SU-DHL-6 (cell line): ENCODE results near the gene HIPK2.
"Not testable (repeated sequence)": the region's sequence is repeated elsewhere in the genome, so short reads cannot be mapped to it uniquely, and the experiment has no call there.

ENCODE experiments used
- EZH2phosphoT487 ChIP-seq: fragments of 200-600 bp; sonication (generic), shearing (Covaris generic); conservative IDR thresholded peaks from 2 replicates; pipeline ENCODE4 v1.6.1; 2018; ENCODE audit warnings: mild to moderate bottlenecking, antibody characterized with exemption, low read length, moderate library complexity, mixed read lengths
- TF ChIP-seq, protein P1 (sequence below): fragments of 200-600 bp; sonication (generic); IDR thresholded peaks from one replicate; pipeline ENCODE4 v1.5.1; 2017; ENCODE audit warnings: antibody characterized with exemption, mild to moderate bottlenecking, low read length, moderate library complexity; ENCODE audit not compliant: insufficient read depth, poor library complexity, severe bottlenecking

GRCh38 chr7:139553991-139554700, 223.7 kb downstream of the HIPK2 start:
- TF ChIP-seq, protein P1, sequence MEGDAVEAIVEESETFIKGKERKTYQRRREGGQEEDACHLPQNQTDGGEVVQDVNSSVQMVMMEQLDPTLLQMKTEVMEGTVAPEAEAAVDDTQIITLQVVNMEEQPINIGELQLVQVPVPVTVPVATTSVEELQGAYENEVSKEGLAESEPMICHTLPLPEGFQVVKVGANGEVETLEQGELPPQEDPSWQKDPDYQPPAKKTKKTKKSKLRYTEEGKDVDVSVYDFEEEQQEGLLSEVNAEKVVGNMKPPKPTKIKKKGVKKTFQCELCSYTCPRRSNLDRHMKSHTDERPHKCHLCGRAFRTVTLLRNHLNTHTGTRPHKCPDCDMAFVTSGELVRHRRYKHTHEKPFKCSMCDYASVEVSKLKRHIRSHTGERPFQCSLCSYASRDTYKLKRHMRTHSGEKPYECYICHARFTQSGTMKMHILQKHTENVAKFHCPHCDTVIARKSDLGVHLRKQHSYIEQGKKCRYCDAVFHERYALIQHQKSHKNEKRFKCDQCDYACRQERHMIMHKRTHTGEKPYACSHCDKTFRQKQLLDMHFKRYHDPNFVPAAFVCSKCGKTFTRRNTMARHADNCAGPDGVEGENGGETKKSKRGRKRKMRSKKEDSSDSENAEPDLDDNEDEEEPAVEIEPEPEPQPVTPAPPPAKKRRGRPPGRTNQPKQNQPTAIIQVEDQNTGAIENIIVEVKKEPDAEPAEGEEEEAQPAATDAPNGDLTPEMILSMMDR = not testable (repeated sequence)
- TF ChIP-seq EZH2phosphoT487 = not testable (repeated sequence)
